GM23248 (cell line): ENCODE measurements around the gene PGM2L1. TPM values are rescaled to one million over a fixed set of nuclear protein-coding genes. Genes with fewer than 3 reads are reported as not detected.

Source experiments
- DNase-seq: peaks from one replicate; pipeline ENCODE4 v3.0.0-alpha.2; 2015
- H2AFZ ChIP-seq: fragments of 200-600 bp; sonication (generic); 2 replicates; pipeline ENCODE4 v1.6.1; 2016; ENCODE audit warnings: antibody characterized with exemption
- H3F3A ChIP-seq: fragments of 200-600 bp; sonication (generic); 2 replicates; pipeline ENCODE4 v1.6.1; 2016; ENCODE audit warnings: mild to moderate bottlenecking, antibody characterized with exemption, mixed run types; ENCODE audit not compliant: insufficient read depth
- H3K27ac ChIP-seq: fragments of 200-600 bp; sonication (generic); 2 replicates; pipeline ENCODE4 v1.5.1; 2016; ENCODE audit warnings: mild to moderate bottlenecking
- H3K27me3 ChIP-seq: fragments of 200-600 bp; sonication (generic); replicated peaks from 2 replicates; pipeline ENCODE4 v1.6.1; 2016; ENCODE audit warnings: mild to moderate bottlenecking; ENCODE audit not compliant: insufficient read depth
- H3K36me3 ChIP-seq: fragments of 200-600 bp; sonication (generic); 2 replicates; pipeline ENCODE4 v1.6.1; 2016; ENCODE audit warnings: low read depth, mild to moderate bottlenecking
- H3K4me1 ChIP-seq: fragments of 200-600 bp; sonication (generic); 2 replicates; pipeline ENCODE4 v1.6.1; 2016; ENCODE audit warnings: mild to moderate bottlenecking; ENCODE audit not compliant: insufficient read depth
- H3K4me2 ChIP-seq: fragments of 200-600 bp; sonication (generic); one replicate; pipeline ENCODE4 v1.6.1; 2016; ENCODE audit warnings: mild to moderate bottlenecking; ENCODE audit not compliant: unreplicated experiment
- H3K4me3 ChIP-seq: fragments of 200-600 bp; sonication (generic); 2 replicates; pipeline ENCODE4 v1.5.1; 2016; ENCODE audit warnings: mild to moderate bottlenecking
- H3K79me2 ChIP-seq: fragments of 200-600 bp; sonication (generic); 2 replicates; pipeline ENCODE4 v1.6.1; 2016; ENCODE audit warnings: mild to moderate bottlenecking; ENCODE audit not compliant: insufficient read depth
- H3K9ac ChIP-seq: fragments of 200-600 bp; sonication (generic); 2 replicates; pipeline ENCODE4 v1.6.1; 2016; ENCODE audit warnings: mild to moderate bottlenecking
- H3K9me2 ChIP-seq: fragments of 200-600 bp; sonication (generic); 2 replicates; pipeline ENCODE4 v1.6.1; 2016; ENCODE audit warnings: mixed run types, mild to moderate bottlenecking, moderate library complexity; ENCODE audit not compliant: insufficient read depth
- H3K9me3 ChIP-seq: fragments of 200-600 bp; sonication (generic); one replicate; pipeline ENCODE4 v1.6.1; 2017; ENCODE audit warnings: low read depth
- H4K20me1 ChIP-seq: fragments of 200-600 bp; sonication (generic); 2 replicates; pipeline ENCODE4 v1.6.0; 2016; ENCODE audit not compliant: insufficient read depth
- EZH2 ChIP-seq: fragments of 200-600 bp; sonication (generic); IDR thresholded peaks from 2 replicates; pipeline ENCODE4 v1.6.1; 2018; ENCODE audit warnings: antibody characterized with exemption, mild to moderate bottlenecking; ENCODE audit not compliant: insufficient read depth, poor library complexity, severe bottlenecking
- EZH2phosphoT487 ChIP-seq: fragments of 200-600 bp; sonication (generic); IDR thresholded peaks from 2 replicates; pipeline ENCODE4 v1.6.1; 2018; ENCODE audit warnings: antibody characterized with exemption, moderate library complexity, mild to moderate bottlenecking, low read depth; ENCODE audit not compliant: insufficient read depth
- WGBS, 2 experiments: methylation state at CpG; one replicate each; pipeline ENCODE4 v1.1.6; 2015 to 2017; ENCODE audit warnings: low lambda C conversion rate in 2 of 2, low coverage in 1 of 2; ENCODE audit errors: missing lambda C conversion rate in 2 of 2; 5-methylcytosine and 5-hydroxymethylcytosine counted together
- in situ Hi-C: fragments of 300-500 bp; cut with MboI; formaldehyde crosslinking; loops from 2 replicates; pipeline ENCODE4 v1.15.0; 2020
- polyA plus RNA-seq: library from polyadenylated mRNA; unstranded; fragments of >200 nt; fragmentation: Nextera tagmentation; extraction: Ambion mirVana; gene quantifications from 2 replicates; pipeline ENCODE4 v1.2.1, GENCODE V29; 2016
- total RNA-seq: library from RNA; depleted of rRNA; stranded (reverse); fragments of >200 nt; shearing (Covaris generic); gene quantifications from 2 replicates; pipeline ENCODE4 v1.2.3, GENCODE V29; 2014

PGM2L1 gene
- total and polyA plus RNA-seq, 2 experiments from 2014 or later: 4.7 to 5.2 TPM

DNA sequence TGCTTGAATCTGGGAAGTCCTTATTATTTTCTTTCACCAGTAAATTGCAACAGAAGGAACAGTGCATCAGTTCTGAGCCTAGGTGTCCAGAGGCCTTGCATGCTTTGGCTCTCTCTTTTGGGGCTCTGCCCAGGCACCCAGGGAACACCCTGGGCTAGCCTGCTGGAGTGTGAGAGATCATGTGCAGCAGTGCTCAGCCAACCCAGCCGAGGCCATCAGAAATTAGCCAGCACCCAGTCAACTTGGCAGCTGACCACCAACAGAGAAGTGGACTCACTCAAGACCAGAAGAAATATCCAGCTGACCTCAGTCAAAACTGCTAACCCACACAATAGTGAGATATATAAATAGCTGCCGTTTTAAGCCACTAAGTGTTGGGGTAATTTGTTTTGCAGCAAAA lies 75.6 kb downstream of the PGM2L1 start:
- peak; percentile 63 for DNase-seq
- Histone ChIP-seq H3F3A (peaks cover 48% of the 10 kb centered on the region), H3K4me2 (no peak overlapping the region), H3K27me3 (no peaks in the 10 kb centered on the region), H4K20me1 (no peaks in the 10 kb centered on the region), H3K4me3 (no peak overlapping the region), H3K9me3 (no peaks in the 10 kb centered on the region), H3K79me2 (no peaks in the 10 kb centered on the region), H3K4me1 (peaks cover 55% of the 10 kb centered on the region), H2AFZ (no peak overlapping the region), H3K27ac (peak overlapping the region; percentile 37), H3K9ac (no peak overlapping the region), H3K9me2 (no peaks in the 10 kb centered on the region), H3K36me3 (no peaks in the 10 kb centered on the region)
- 24 to 28% methylated on average over 2 of the region's 2 CpGs for WGBS, 2 experiments
- TF ChIP-seq EZH2: no peak
- TF ChIP-seq EZH2phosphoT487: no peak
- in situ Hi-C loops: no loop called here

DNA sequence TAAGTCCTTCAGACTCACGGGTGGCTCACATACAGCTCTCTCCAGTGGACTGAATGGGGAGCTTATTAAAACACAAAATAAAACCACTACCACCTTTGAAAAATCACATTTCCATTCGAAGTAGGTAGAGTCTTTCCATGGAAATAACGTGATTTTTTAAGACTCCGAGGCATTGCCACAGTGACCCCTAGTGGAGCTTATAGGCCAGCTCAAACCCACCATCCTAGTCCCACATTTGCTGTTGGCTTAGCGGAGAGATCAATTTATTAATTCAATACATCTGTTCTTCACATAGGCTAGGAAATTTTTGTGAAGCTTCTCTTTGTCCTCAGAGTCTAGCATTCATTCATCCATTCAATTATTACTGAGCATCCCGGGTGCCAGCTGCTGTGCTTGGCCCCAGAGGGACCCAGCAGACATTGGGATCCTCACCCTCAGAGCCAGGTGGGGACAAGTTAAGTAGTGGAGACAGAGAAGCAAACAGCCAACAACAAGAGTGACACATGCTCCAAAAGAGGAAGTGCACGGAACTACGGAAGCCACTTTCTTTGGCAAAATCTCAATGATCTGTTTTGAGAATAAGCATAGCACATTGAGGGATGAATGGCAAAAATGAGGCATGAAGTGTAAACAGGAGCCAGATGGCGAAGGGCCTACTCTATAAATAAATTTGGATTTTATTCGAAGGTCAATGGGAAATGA lies 76.6 kb downstream of the PGM2L1 start:
- Histone ChIP-seq H3K4me1 (peaks cover 60% of the 10 kb centered on the region), H2AFZ (peak overlapping the region; percentile 29)
- in situ Hi-C loops: no loop called here

DNA sequence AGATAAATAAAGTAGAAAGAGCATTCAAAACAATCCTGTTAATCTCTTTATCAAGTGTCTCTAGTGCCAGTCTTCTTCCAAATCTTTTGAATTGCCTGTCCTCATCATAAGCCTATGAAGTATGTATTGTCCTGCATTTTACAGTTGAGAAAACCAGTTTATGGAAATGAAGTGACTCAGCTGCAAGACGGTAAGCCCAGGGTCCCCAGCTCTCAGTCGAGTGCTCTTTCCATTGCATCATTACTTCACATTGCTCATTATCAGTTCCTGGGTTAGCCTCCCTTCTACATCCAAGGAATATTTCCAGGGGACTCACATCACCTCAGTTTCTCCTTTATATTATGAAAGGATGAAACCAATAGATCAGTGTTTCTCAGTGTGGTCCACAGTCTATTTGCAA lies 77.7 kb downstream of the PGM2L1 start:
- Histone ChIP-seq H3K9me3 (no peaks in the 10 kb centered on the region), H3K4me2 (no peak overlapping the region), H3F3A (peaks cover 63% of the 10 kb centered on the region), H3K9ac (no peak overlapping the region), H2AFZ (0 out of 2 replicates have a peak overlapping the region, but pooled peaks have one; percentile 1), H3K4me3 (no peak overlapping the region), H3K27ac (peak overlapping the region; percentile 37), H3K27me3 (no peaks in the 10 kb centered on the region), H4K20me1 (no peaks in the 10 kb centered on the region), H3K9me2 (no peaks in the 10 kb centered on the region), H3K4me1 (peaks cover 52% of the 10 kb centered on the region), H3K36me3 (no peaks in the 10 kb centered on the region), H3K79me2 (no peaks in the 10 kb centered on the region)
- WGBS, 2 experiments: 2 to 9% methylated on average over 2 of the region's 2 CpGs
- in situ Hi-C loops: no loop called here
- DNase-seq: peak; percentile 50
- TF ChIP-seq EZH2phosphoT487: no peak
- TF ChIP-seq EZH2: no peak

More for the DNA sequence above, 76.6 kb downstream of the PGM2L1 start:
- no peaks in the 10 kb centered on the region for H3K9me3 ChIP-seq
- no peaks in the 10 kb centered on the region for H3K9me2 ChIP-seq
- H3K4me2 ChIP-seq: no peak overlapping the region
- no peak for TF ChIP-seq EZH2phosphoT487
- no peak for TF ChIP-seq EZH2
- no peak overlapping the region for H3K4me3 ChIP-seq
- H4K20me1 ChIP-seq: no peaks in the 10 kb centered on the region
- H3K9ac ChIP-seq: no peak overlapping the region
- peak overlapping the region; percentile 37 for H3K27ac ChIP-seq
- no peaks in the 10 kb centered on the region for H3K27me3 ChIP-seq
- DNase-seq: peak; percentile 81
- no peaks in the 10 kb centered on the region for H3K79me2 ChIP-seq
- H3F3A ChIP-seq: peaks cover 57% of the 10 kb centered on the region
- H3K36me3 ChIP-seq: no peaks in the 10 kb centered on the region
- WGBS, 2 experiments: 20 to 21% methylated on average over 10 of the region's 10 CpGs

DNA sequence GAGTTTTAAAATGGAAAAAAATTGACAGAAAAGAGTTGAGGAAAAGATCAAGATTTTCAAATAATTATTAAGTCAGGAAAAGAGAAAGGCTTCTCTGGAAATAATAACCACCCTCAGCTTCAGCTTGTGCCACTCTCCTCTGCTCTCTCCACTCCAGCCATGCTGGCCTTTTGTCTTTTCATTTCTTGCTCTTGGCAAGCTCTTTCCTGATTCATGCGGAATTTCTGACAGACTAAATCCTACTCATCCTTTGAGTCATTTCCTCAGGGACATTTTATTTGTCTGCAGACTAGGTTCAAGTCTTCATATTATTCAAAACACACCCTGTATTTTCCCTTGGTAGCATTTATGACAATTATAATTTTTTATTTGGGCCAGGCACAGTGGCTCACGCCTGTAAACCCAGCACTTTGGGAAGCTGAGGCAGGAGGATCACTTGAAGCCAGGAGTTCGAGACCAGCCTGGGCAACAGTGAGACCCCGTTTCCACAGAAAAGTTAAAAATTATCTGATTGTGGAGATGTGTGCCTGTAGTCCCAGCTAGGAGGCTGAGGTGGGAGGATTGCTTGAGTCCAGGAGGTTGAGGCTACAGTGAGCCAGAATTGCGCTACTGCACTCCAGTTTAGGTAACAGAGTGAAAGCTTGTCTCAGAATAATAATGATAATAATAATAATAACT lies 79.0 kb downstream of the PGM2L1 start:
- H4K20me1 ChIP-seq: no peaks in the 10 kb centered on the region
- no peaks in the 10 kb centered on the region for H3K79me2 ChIP-seq
- peaks cover 48% of the 10 kb centered on the region for H3K4me1 ChIP-seq
- peak overlapping the region; percentile 69 for H3K4me2 ChIP-seq
- in situ Hi-C loops: no loop called here
- TF ChIP-seq EZH2 (no peak), EZH2phosphoT487 (0 out of 2 replicates have a peak, but pooled peaks have one; percentile 39)
- peak overlapping the region; percentile 66 for H3K9ac ChIP-seq
- H3K9me2 ChIP-seq: no peaks in the 10 kb centered on the region
- no peaks in the 10 kb centered on the region for H3K36me3 ChIP-seq
- peak; percentile 97 for DNase-seq
- no peaks in the 10 kb centered on the region for H3K27me3 ChIP-seq
- H3K4me3 ChIP-seq: peak overlapping the region; percentile 9; the same call in 1 of the 2 replicates
- peaks cover 63% of the 10 kb centered on the region for H3F3A ChIP-seq
- H3K9me3 ChIP-seq: no peaks in the 10 kb centered on the region
- peak overlapping the region; percentile 92 for H3K27ac ChIP-seq
- no peak overlapping the region for H2AFZ ChIP-seq
- 30 to 37% methylated on average over 5 of the region's 5 CpGs for WGBS, 2 experiments
